HUES64 (cell line): ENCODE measurements around the gene TUBA4B.
A peak's percentile ranks its signal among the peaks of the same experiment; 100 is the strongest.

Experiments used
- H3K27ac ChIP-seq: 2 replicates; pipeline ENCODE4 v1.7.0; 2013; ENCODE audit warnings: low read depth, low read length, inconsistent platforms
- H3K27me3 ChIP-seq: 2 replicates; pipeline ENCODE4 v1.6.1; 2013; ENCODE audit warnings: mild to moderate bottlenecking, low read length; ENCODE audit not compliant: insufficient read depth
- H3K36me3 ChIP-seq: 2 replicates; pipeline ENCODE4 v1.6.1; 2013; ENCODE audit warnings: mild to moderate bottlenecking, low read length; ENCODE audit not compliant: insufficient read depth
- H3K4me1 ChIP-seq: 2 replicates; pipeline ENCODE4 v1.6.1; 2013; ENCODE audit warnings: mild to moderate bottlenecking, low read length, moderate library complexity; ENCODE audit not compliant: insufficient read depth
- H3K4me3 ChIP-seq: 2 replicates; pipeline ENCODE4 v1.5.1; 2013; ENCODE audit warnings: mild to moderate bottlenecking, low read length, moderate library complexity
- H3K9ac ChIP-seq: 2 replicates; pipeline ENCODE4 v1.6.1; 2013; ENCODE audit warnings: mild to moderate bottlenecking, low read depth, low read length
- H3K9me3 ChIP-seq: 2 replicates; pipeline ENCODE4 v1.6.1; 2013; ENCODE audit warnings: low read depth, low read length; ENCODE audit not compliant: insufficient read depth
- WGBS: fragments of 150-250, 120-280 bp; methylation state at CpG from one replicate; pipeline ENCODE4 v1.1.7; 2013; ENCODE audit warnings: missing lambda C conversion rate; 5-methylcytosine and 5-hydroxymethylcytosine counted together

The TUBA4B gene

DNA sequence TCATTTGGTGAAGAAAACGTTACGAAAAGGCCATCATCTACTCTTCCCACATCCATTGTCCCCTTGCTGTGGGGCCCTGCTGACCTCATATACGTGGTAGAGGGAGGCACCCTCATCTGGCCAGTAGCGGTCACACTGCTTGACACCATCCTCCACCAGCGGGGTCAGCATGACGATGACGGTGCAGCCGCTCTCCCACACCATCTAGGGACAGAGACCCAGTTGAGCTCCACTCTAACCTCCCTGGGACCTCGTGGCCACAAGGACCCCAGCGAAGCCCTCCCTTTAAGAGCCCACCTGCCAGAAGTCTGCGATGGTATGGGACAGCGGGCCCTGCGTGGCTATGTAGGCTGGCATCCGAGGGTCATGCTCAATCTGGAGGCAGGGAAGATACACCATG, 43.1 kb downstream of the TUBA4B start:
- H3K4me3 ChIP-seq = no peak overlapping the region
- peaks cover 22% of the 10 kb centered on the region for H3K27me3 ChIP-seq
- no peak overlapping the region for H3K27ac ChIP-seq
- no peak overlapping the region for H3K9ac ChIP-seq
- no peaks in the 10 kb centered on the region for H3K9me3 ChIP-seq
- H3K36me3 ChIP-seq = no peaks in the 10 kb centered on the region
- H3K4me1 ChIP-seq = peaks cover 3% of the 10 kb centered on the region
- WGBS = 90% methylated on average over 14 of the region's 14 CpGs

GRCh38 chr2:219296631-219297391, 43.8 kb downstream of the TUBA4B start:
- Histone ChIP-seq H3K27me3 (peaks cover 22% of the 10 kb centered on the region), H3K4me3 (no peak overlapping the region), H3K9ac (no peak overlapping the region), H3K27ac (no peak overlapping the region), H3K36me3 (no peaks in the 10 kb centered on the region), H3K4me1 (peaks cover 3% of the 10 kb centered on the region), H3K9me3 (no peaks in the 10 kb centered on the region)
- WGBS = 93% methylated on average over 25 of the region's 25 CpGs

GRCh38 chr2:219297766-219298456, 44.9 kb downstream of the TUBA4B start:
- H3K9me3 ChIP-seq = no peaks in the 10 kb centered on the region
- peaks cover 3% of the 10 kb centered on the region for H3K4me1 ChIP-seq
- 88% methylated on average over 14 of the region's 14 CpGs for WGBS
- no peak overlapping the region for H3K9ac ChIP-seq
- no peak overlapping the region for H3K4me3 ChIP-seq
- H3K27me3 ChIP-seq = peaks cover 22% of the 10 kb centered on the region
- H3K36me3 ChIP-seq = no peaks in the 10 kb centered on the region
- no peak overlapping the region for H3K27ac ChIP-seq

GRCh38 chr2:219298759-219299371, 45.8 kb downstream of the TUBA4B start:
- no peaks in the 10 kb centered on the region for H3K36me3 ChIP-seq
- H3K9ac ChIP-seq = no peak overlapping the region
- peaks cover 22% of the 10 kb centered on the region for H3K27me3 ChIP-seq
- no peaks in the 10 kb centered on the region for H3K9me3 ChIP-seq
- WGBS = 33% methylated on average over 15 of the region's 15 CpGs
- no peak overlapping the region for H3K4me3 ChIP-seq
- H3K4me1 ChIP-seq = peaks cover 3% of the 10 kb centered on the region
- no peak overlapping the region for H3K27ac ChIP-seq

DNA sequence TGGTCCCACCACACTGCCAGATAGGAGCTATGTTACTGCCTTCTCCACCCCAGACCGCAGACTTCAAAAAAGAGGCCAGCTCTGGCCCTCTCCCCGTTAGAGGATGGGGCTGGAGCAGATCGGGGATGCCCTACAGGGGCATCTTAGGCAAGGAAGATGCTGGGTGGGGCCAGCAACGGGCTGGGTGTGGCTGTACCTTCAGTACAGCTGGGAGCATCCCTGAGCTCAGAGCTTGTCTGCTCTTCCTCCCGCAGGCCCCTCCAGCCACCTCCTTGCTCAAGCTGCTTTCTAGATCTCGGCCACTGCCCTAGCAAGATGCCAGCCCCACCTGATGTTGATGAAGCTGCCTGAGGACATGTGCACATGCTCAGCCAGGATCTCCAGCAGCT, 46.3 kb downstream of the TUBA4B start:
- 93% methylated on average over 6 of the region's 6 CpGs for WGBS
- no peaks in the 10 kb centered on the region for H3K36me3 ChIP-seq
- H3K27ac ChIP-seq = no peak overlapping the region
- H3K9ac ChIP-seq = no peak overlapping the region
- peaks cover 22% of the 10 kb centered on the region for H3K27me3 ChIP-seq
- H3K4me3 ChIP-seq = no peak overlapping the region
- no peaks in the 10 kb centered on the region for H3K9me3 ChIP-seq
- H3K4me1 ChIP-seq = peaks cover 3% of the 10 kb centered on the region

DNA sequence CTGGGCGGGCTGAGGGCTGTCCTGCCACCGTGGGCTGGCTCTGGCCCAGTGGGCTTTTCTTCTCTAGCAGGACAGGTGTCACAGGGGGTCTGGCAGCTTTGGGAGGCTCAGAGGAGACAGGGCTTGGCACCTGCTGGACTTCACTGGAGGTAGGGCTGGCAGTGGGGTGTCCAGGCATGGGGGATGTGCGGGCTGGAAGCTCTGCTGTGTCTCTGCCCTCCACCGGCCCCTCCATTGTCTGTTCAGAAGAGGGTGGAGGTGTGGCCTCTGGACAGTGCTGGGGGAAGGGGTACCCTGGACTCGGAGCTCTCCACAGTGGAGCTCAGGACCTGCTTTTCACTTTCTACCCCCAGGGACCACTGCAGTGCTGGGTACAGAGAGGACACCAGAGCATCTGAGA, 47.0 kb downstream of the TUBA4B start:
- H3K36me3 ChIP-seq = no peaks in the 10 kb centered on the region
- no peak overlapping the region for H3K27ac ChIP-seq
- peaks cover 27% of the 10 kb centered on the region for H3K27me3 ChIP-seq
- peaks cover 3% of the 10 kb centered on the region for H3K4me1 ChIP-seq
- no peak overlapping the region for H3K4me3 ChIP-seq
- H3K9ac ChIP-seq = no peak overlapping the region
- H3K9me3 ChIP-seq = no peaks in the 10 kb centered on the region
- WGBS = 88% methylated on average over 4 of the region's 5 CpGs

- no peak overlapping the region for H3K9ac ChIP-seq
- no peak overlapping the region for H3K4me3 ChIP-seq
- H3K36me3 ChIP-seq = no peaks in the 10 kb centered on the region
- no peak overlapping the region for H3K27ac ChIP-seq
- 90% methylated on average over 11 of the region's 11 CpGs for WGBS
- peaks cover 3% of the 10 kb centered on the region for H3K4me1 ChIP-seq
- no peaks in the 10 kb centered on the region for H3K9me3 ChIP-seq
- H3K27me3 ChIP-seq = peaks cover 23% of the 10 kb centered on the region
These were observed 49.4 kb downstream of the TUBA4B start for GRCh38 chr2:219302412-219302968.

DNA sequence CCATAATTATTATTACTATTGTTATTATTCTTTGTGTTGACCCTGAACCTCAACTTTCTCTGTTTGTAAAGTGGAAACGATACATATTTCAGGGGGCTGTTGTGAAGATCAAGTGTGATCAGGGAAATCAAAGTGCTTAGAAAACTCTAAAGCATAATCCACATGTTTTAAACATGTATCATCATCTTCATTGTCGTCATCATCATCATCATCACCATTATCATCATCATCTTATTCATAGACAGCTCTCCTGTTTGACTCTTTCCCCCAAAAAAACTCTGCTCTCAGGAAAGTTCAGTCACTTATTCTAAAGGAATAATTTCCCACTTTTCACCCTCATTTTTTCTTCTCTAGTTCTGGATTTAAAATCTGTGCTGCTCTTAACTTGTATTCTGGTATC, 51.2 kb downstream of the TUBA4B start:
- Histone ChIP-seq H3K4me3 (no peak overlapping the region), H3K9ac (no peak overlapping the region), H3K9me3 (no peaks in the 10 kb centered on the region), H3K27ac (no peak overlapping the region), H3K36me3 (no peaks in the 10 kb centered on the region), H3K27me3 (peaks cover 29% of the 10 kb centered on the region), H3K4me1 (peaks cover 3% of the 10 kb centered on the region; the same call in 1 of the 2 replicates)
- 86% methylated on average over 2 of the region's 2 CpGs for WGBS

DNA sequence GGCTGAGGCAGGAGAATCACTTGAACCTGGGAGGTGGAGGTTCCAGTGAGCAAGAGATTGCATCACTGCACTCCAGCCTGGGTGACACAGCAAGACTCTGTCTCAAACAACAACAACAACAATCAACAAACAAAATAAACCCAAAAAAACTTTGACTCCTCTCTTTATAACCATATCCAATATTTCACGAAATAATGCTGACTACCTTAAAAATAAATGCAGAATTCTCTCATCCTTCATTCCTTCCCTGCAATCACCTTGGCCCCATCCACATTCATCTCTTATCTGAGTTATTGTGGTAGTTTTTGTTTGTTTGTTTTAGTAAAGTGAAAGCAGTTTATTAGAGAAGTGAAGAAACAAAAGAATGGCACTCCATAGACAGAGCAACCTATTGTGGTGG, 53.0 kb downstream of the TUBA4B start:
- H3K9ac ChIP-seq = no peak overlapping the region

DNA sequence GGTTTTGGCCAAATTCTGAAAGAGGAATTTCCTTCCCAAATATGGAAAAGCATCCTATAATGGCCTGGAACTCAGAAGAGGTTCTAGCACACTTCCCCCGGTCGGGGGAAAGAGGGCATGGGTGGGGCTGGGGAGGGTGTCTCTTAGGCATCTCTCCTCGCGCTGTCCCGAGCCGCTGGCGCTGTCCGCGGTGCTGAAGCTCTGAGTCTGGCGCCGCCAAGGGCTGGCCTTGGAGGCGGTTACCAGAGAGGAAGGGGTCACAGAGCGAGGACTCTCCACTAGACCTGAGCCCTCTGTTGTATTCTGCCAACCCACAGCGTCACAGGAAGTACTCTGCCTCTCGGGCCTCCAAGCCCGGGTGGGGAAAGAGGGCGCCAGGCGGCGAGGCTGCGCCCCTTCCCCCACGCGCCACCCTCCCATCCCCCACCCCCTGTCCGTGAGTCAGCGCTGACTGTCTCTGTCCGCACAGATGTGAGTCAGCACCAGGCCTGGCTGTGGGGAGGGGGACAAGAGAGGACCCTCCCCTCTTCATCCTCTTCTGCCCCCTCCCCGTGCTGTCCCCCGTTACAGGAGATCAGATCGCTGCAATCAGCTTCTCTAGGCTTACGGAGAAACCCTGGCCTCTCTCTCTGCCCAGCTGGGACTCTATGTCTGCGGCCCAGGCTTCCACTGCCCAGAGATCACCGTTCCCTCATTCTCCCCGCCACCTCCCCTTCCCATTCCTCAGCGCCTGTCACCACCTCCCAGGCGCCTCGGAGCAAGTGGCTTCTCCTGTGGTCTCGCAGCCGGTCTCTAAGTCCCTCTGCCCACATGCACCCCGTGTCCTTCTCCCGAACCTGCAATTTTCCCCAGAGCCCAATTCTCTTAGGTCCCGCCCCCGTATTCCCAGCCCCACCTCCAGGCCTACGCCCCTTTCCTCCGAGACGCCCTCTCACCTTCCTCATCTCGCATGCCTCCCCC, 55.4 kb downstream of the TUBA4B start:
- H3K36me3 ChIP-seq = no peaks in the 10 kb centered on the region
- H3K27ac ChIP-seq = no peak overlapping the region
- WGBS = 1% methylated on average over 37 of the region's 45 CpGs
- H3K4me1 ChIP-seq = peaks cover 3% of the 10 kb centered on the region; the same call in 1 of the 2 replicates
- H3K9me3 ChIP-seq = no peaks in the 10 kb centered on the region
- H3K27me3 ChIP-seq = peaks cover 33% of the 10 kb centered on the region
- H3K9ac ChIP-seq = no peak overlapping the region
- H3K4me3 ChIP-seq = peak overlapping the region; percentile 49

More for the DNA sequence above, 53.0 kb downstream of the TUBA4B start:
- no peak overlapping the region for H3K27ac ChIP-seq
- 85% methylated on average over 1 of the region's 1 CpG for WGBS
- no peaks in the 10 kb centered on the region for H3K9me3 ChIP-seq
- peaks cover 3% of the 10 kb centered on the region; the same call in 1 of the 2 replicates for H3K4me1 ChIP-seq
- no peaks in the 10 kb centered on the region for H3K36me3 ChIP-seq
- peaks cover 33% of the 10 kb centered on the region for H3K27me3 ChIP-seq
- no peak overlapping the region for H3K4me3 ChIP-seq
